ENCODE measurements around the gene SLC16A10. TPM values are rescaled to one million over a fixed set of nuclear protein-coding genes. Genes with fewer than 3 reads are reported as not detected.
"Not testable (repeated sequence)": the region's sequence is repeated elsewhere in the genome, so short reads cannot be mapped to it uniquely, and the experiment has no call there.

SLC16A10 gene
- total RNA-seq, 3 donors from 2014 or later = 1.3 to 5.4 (median 1.8) TPM

GRCh38 chr6:111187874-111188273 is 100.6 kb downstream of the SLC16A10 start:
- Histone ChIP-seq H3K9me3 (no peaks in the 10 kb centered on the region), H3K4me1 (no peaks in the 10 kb centered on the region), H3K4me3 (no peak overlapping the region), H3K27ac (no peak overlapping the region), H3K36me3 (no peaks in the 10 kb centered on the region), H3K27me3 (no peaks in the 10 kb centered on the region)
- TF ChIP-seq POLR2A (IDR thresholded peaks at IDR 0.05) = no peak
- TF ChIP-seq CTCF (IDR thresholded peaks at IDR 0.05) = no peak
- no peak for TF ChIP-seq POLR2AphosphoS5 (IDR thresholded peaks at IDR 0.05)
- intact Hi-C loops (cut with DNase I; ENCODE audit: low total_unique reads) = no loop called here
- no peak for DNase-seq (ENCODE audit: low spot score in 2 of 2)

- H3K9me3 ChIP-seq; intact Hi-C loops (cut with DNase I; ENCODE audit: low total_unique reads); H3K36me3 ChIP-seq; H3K4me3 ChIP-seq; H3K27me3 ChIP-seq; H3K27ac ChIP-seq; H3K4me1 ChIP-seq; DNase-seq (ENCODE audit: low spot score in 2 of 2): not testable (repeated sequence)
Observed at GRCh38 chr6:111189666-111190210, 102.4 kb downstream of the SLC16A10 start.

- H3K4me3 ChIP-seq = no peak overlapping the region
- TF ChIP-seq POLR2A (IDR thresholded peaks at IDR 0.05) (no peak), POLR2AphosphoS5 (IDR thresholded peaks at IDR 0.05) (no peak), CTCF (IDR thresholded peaks at IDR 0.05) (no peak)
- no peak overlapping the region for H3K27ac ChIP-seq
- H3K9me3 ChIP-seq = no peaks in the 10 kb centered on the region
- DNase-seq (ENCODE audit: low spot score in 2 of 2) = no peak
- no peaks in the 10 kb centered on the region for H3K27me3 ChIP-seq
- intact Hi-C loops (cut with DNase I; ENCODE audit: low total_unique reads) = no loop called here
- H3K4me1 ChIP-seq = no peaks in the 10 kb centered on the region
- no peaks in the 10 kb centered on the region for H3K36me3 ChIP-seq
Observed at GRCh38 chr6:111190637-111191036, 103.3 kb downstream of the SLC16A10 start.

GRCh38 chr6:111191136-111191535 is 103.8 kb downstream of the SLC16A10 start:
- H3K27ac ChIP-seq; intact Hi-C loops (cut with DNase I; ENCODE audit: low total_unique reads); H3K4me1 ChIP-seq; H3K4me3 ChIP-seq; DNase-seq (ENCODE audit: low spot score in 2 of 2); H3K27me3 ChIP-seq; H3K9me3 ChIP-seq; H3K36me3 ChIP-seq: not testable (repeated sequence)

- H3K4me1 ChIP-seq = no peaks in the 10 kb centered on the region
- intact Hi-C loops (cut with DNase I; ENCODE audit: low total_unique reads) = no loop called here
- TF ChIP-seq POLR2AphosphoS5 (IDR thresholded peaks at IDR 0.05) = no peak
- TF ChIP-seq POLR2A (IDR thresholded peaks at IDR 0.05) = no peak
- TF ChIP-seq CTCF (IDR thresholded peaks at IDR 0.05) = no peak
- no peaks in the 10 kb centered on the region for H3K36me3 ChIP-seq
- H3K9me3 ChIP-seq = no peaks in the 10 kb centered on the region
- no peaks in the 10 kb centered on the region for H3K27me3 ChIP-seq
- no peak overlapping the region for H3K4me3 ChIP-seq
- no peak overlapping the region for H3K27ac ChIP-seq
- DNase-seq (ENCODE audit: low spot score in 2 of 2) = no peak
Observed at GRCh38 chr6:111192911-111193555, 105.7 kb downstream of the SLC16A10 start.

- Histone ChIP-seq H3K9me3 (no peaks in the 10 kb centered on the region), H3K4me1 (no peaks in the 10 kb centered on the region), H3K27me3 (no peaks in the 10 kb centered on the region), H3K27ac (no peak overlapping the region), H3K36me3 (no peaks in the 10 kb centered on the region), H3K4me3 (no peak overlapping the region)
- no peak for DNase-seq (ENCODE audit: low spot score in 2 of 2)
- no peak for TF ChIP-seq CTCF (IDR thresholded peaks at IDR 0.05)
- no peak for TF ChIP-seq POLR2AphosphoS5 (IDR thresholded peaks at IDR 0.05)
- no peak for TF ChIP-seq POLR2A (IDR thresholded peaks at IDR 0.05)
- intact Hi-C loops (cut with DNase I; ENCODE audit: low total_unique reads) = loop anchor here (1.0 kb wide), 1 partner anchor 15 kb away; no protein-coding TSS in a partner anchor
Observed at GRCh38 chr6:111195656-111196055, 108.4 kb downstream of the SLC16A10 start.

Measured in breast epithelium (tissue), 4 donors.